T-helper 1 cell treated with Interleukin-12 subunit alpha and Interleukin-12 subunit beta and Interleukin-4 antibody, amounts not matched to agents 30 μg/mL and 1 μg/mL, for 36 hours (primary cell): ENCODE results near the gene PARD6G.
"Not testable (repeated sequence)": the region's sequence is repeated elsewhere in the genome, so short reads cannot be mapped to it uniquely, and the experiment has no call there.

Source experiments
- H3K27ac Mint-ChIP-seq: one replicate; pipeline ENCODE4 v1.8.0; 2021; ENCODE audit warnings: mild to moderate bottlenecking, mixed read lengths
- H3K27me3 Mint-ChIP-seq: one replicate; pipeline ENCODE4 v1.8.0; 2021; ENCODE audit warnings: low read depth, mixed read lengths
- H3K36me3 Mint-ChIP-seq: one replicate; pipeline ENCODE4 v1.8.0; 2021; ENCODE audit warnings: low read depth, mixed read lengths
- H3K4me1 Mint-ChIP-seq: one replicate; pipeline ENCODE4 v1.8.0; 2021; ENCODE audit warnings: low read depth, mixed read lengths
- H3K4me3 Mint-ChIP-seq: one replicate; pipeline ENCODE4 v1.8.0; 2021; ENCODE audit warnings: mild to moderate bottlenecking, moderate library complexity, mixed read lengths
- H3K9me3 Mint-ChIP-seq: one replicate; pipeline ENCODE4 v1.8.0; 2021; ENCODE audit warnings: mixed read lengths

Gene PARD6G

DNA sequence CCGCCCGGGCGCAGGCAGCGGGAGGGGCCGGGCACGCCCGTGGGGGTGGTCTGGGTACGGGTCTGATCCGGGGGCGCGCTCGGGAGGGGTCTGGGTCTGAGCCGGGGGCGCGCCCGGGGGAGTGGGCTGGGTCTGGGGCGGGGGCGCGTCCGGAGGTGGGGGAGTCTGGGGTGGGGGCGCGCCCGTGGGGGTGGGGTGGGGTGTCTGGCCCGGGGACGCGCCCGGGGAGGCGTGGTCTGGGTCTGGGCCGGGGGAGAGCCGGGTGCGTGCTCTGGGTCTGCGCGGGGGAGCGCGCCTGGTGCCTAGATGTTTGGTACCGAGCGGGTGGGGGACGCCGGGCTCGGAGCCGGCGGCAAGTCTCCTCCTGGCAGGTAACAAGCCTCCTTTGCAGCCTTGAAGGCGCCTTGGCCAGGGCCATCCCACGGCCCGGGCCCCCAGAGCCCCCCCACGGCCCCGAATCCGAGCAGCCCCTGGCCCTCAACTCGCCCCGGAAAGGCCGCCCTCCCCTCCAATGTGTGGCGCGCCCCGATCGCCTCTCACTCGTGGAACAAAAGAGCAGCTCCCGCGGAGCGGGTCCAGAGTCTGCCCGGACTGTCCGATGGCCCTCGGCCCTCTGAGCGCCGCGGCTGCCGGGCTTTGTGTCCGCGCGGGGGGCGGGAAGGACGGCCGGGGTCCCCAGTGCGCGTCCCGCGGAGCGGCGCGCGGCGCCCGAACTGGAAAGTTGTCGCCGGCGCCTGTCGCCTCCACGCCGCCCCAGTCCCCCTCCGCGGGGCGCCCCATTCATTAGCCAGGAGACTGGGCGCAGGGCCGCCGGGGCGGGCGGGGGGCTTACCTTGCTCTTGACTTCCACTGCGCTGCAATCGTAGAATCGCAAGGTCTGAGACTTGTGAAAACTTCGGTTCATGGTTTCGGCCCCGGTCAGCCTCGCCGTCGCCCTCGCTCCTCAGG lies 595 bp downstream of the PARD6G start:
- H3K4me1 Mint-ChIP-seq = no peaks in the 10 kb centered on the region
- H3K4me3 Mint-ChIP-seq = no peak overlapping the region
- H3K9me3 Mint-ChIP-seq = no peaks in the 10 kb centered on the region
- H3K27me3 Mint-ChIP-seq = peaks cover 57% of the 10 kb centered on the region
- H3K36me3 Mint-ChIP-seq = no peaks in the 10 kb centered on the region
- H3K27ac Mint-ChIP-seq = no peak overlapping the region

DNA sequence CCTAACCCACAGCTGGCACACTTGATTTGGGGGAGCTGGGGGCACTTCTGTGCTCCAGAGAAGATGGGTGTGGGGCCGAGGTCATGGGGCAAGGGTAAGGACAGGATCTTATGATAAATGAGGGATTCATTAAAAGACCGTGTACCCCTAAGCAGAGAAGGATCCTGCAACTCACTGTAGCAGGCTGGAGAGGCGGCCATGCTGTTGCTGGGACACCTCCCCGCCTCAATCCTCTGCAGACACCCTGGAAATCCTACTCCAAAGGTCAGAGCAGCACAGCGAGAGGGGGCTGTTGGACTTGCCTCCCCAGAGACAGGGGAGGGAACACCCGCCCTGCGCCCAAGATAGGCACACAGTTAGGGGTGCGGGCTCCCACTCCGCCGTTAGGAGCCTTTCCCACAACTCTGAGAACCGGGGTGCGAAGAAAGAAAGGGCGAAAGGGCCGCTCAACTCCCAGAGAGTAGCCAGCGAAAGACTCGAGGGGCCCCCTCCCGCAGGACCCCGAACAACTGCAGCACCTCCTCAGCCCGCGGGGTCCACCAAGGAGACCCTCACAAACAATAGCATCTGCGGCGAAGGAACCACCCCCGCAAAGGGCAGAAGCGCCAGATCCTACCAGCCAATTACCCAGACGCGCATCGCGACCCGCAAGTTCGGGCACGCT lies 1.4 kb downstream of the PARD6G start:
- Mint-ChIP-seq H3K9me3 (no peaks in the 10 kb centered on the region), H3K4me3 (peak overlapping the region; percentile 56), H3K36me3 (no peaks in the 10 kb centered on the region), H3K4me1 (no peaks in the 10 kb centered on the region), H3K27ac (no peak overlapping the region), H3K27me3 (peaks cover 57% of the 10 kb centered on the region)

DNA sequence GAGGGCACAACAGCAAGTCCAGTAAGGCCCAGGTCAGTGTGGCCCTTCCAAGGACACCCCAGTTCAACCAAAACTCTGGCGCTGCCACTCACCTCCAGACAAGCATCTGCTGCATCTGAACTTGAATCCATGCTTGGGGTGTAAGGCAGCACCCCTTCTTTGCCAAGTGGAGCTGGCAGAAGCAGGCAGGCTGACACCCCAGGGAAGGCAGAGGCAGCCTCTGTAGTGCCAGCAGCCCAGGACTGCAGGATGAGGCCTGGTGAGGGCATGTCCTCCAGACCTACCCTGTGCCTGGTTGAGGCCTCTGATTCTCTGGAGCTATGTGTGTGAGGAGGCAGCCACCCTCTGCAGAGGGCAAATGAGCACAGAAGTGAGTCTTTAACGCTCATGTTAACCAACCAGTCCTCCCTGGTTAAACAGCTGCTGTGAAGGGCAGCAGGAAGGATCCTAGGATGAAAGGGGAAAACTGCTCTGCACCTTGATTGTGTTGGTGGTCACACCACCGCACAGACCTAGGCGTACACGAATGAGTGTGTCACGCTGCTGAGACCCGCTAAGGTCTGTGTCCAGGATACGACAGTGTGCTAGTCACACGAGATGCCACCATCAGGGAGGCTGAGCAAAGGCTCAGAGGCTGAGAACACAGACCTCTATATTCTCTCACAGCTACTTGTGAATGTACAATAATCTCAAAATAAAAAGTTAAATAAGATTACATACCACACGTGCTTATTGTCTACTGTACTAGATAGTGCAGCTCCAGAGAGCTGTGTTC lies 2.2 kb downstream of the PARD6G start:
- H3K27me3 Mint-ChIP-seq = peaks cover 52% of the 10 kb centered on the region
- peak overlapping the region; percentile 56 for H3K4me3 Mint-ChIP-seq
- H3K9me3 Mint-ChIP-seq = no peaks in the 10 kb centered on the region
- no peaks in the 10 kb centered on the region for H3K36me3 Mint-ChIP-seq
- H3K4me1 Mint-ChIP-seq = no peaks in the 10 kb centered on the region
- H3K27ac Mint-ChIP-seq = no peak overlapping the region

DNA sequence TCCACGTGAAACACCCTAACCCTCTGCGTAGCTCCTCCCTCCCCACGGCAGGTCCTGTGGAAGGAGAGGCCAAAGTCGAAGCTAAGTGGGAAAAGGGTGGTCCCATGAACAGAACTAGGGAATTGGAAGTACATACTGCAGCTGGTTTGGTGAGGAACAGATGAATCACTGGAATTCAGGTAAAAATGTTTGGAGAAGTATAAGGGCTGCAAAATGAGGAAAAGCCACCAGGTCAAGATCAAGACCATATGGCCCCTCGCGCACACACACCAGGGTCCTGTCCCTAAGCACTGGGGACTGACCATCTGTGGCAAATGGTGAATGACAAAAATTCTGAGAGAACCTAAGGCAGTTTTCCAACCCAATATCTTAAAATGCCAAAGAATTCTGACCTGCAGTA lies 3.1 kb downstream of the PARD6G start:
- Mint-ChIP-seq H3K4me3 (no peak overlapping the region), H3K4me1 (no peaks in the 10 kb centered on the region), H3K27ac (no peak overlapping the region), H3K9me3 (no peaks in the 10 kb centered on the region), H3K27me3 (peaks cover 43% of the 10 kb centered on the region), H3K36me3 (no peaks in the 10 kb centered on the region)

DNA sequence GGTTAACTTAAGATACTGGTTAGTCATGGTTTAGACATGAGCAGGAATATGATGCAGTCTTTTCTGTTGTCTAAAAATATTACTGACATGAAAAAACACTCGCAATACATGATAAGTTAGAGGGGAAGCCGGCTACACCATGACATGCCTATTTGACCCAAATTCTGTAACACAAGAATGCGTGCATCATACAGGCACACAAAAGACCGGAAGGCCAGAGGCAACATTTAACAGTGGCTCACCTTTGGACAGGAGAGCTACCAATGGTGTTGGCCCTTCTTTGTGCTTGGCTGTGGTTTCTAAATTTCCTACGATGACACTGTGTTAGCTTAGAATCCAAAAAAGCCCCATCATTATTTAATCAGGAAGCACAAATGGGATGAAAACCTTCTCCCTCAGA lies 4.1 kb downstream of the PARD6G start:
- no peaks in the 10 kb centered on the region for H3K9me3 Mint-ChIP-seq
- H3K27ac Mint-ChIP-seq = no peak overlapping the region
- H3K36me3 Mint-ChIP-seq = no peaks in the 10 kb centered on the region
- no peak overlapping the region for H3K4me3 Mint-ChIP-seq
- H3K27me3 Mint-ChIP-seq = peaks cover 33% of the 10 kb centered on the region
- H3K4me1 Mint-ChIP-seq = no peaks in the 10 kb centered on the region

DNA sequence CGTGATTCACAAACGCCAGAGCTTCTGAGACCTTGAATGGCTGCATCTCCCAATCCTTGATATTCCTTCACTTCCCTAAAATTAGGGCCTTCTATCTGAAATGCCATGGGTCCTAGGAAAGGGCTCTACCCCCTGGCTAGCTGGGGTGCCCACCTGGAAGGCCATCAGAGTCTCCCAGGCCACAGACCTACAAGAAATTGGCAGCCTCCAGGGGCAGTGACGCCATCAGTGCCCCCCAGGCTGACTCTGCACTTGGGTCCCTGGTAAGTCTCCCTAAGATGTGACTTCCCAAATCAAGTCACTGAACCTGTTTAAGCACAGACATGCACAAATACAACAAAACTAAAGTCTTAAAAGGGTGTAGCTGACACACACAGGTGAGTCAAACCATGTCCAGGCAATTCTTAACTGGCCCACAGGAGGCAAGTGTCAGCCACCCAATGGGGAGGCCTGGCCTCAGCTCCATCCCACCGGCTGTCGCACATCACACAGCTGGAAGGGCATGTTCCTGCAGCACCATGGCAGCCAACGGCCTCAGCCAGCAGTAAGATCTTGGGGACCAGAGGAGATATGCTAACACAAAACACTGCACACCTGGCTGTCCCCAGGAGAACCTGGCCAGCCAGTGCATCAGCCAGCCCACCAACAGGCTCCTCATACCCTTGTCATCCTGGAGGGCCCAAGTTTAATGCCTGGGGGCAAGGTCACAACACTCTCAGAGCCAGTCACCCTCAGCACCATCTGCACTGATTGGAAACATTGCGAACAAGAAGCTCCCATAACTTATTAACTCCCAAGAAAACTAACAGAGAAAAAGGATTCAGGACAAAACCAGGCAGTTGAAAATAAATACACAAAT lies 5.2 kb downstream of the PARD6G start:
- Mint-ChIP-seq H3K4me1 (no peaks in the 10 kb centered on the region), H3K27me3 (peaks cover 26% of the 10 kb centered on the region), H3K4me3 (no peak overlapping the region), H3K9me3 (no peaks in the 10 kb centered on the region), H3K27ac (no peak overlapping the region), H3K36me3 (no peaks in the 10 kb centered on the region)

DNA sequence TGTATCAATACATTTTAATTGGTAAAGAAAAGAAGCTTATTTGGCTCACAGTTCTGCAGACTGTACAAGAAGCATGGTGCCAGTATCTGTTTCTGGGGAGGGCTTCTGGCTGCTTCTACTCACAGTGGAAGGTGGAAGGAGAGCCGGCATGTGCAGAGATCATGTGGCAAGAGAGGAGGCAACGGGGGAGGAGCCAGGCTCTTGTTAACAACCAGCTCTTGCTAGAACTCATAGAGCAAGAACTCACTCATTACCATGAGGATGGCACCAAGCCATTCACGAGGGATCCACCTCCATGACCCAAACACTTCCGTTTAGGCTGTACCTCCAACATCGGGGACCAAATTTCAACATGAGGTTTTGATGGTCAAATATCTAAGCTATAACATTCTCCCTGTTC lies 7.5 kb downstream of the PARD6G start:
- Mint-ChIP-seq H3K4me3 (no peak overlapping the region), H3K27me3 (peaks cover 20% of the 10 kb centered on the region), H3K4me1 (no peaks in the 10 kb centered on the region), H3K9me3 (no peaks in the 10 kb centered on the region), H3K36me3 (no peaks in the 10 kb centered on the region), H3K27ac (no peak overlapping the region)

DNA sequence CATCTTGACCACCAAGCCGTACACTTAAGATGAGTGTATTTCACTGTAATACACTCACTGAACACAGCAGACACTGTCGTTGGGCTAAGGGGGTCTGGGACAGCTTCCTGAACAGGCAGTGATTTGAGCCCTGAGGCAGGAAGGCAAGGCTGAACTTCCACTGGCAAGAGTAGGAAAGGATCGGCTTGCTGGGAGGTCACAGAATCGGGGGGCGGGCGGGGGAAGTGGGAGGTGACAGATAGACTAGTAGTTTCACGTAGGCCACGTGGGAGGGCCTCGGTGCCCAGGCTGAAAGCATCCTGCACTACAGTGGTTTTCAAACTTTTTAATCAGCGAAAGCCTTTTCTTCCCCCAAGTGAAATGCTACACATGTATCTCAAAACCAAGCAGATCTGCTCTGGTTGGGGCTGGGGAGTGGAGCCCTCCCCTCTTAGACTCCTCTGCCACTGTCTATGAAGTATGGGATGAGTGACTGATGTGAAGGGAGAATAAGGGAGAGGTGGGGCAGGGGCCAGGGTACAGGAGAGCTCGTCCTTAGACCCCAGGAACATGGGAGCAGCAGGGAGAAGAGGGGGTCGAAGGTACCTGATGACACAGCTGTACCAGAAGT lies 8.6 kb downstream of the PARD6G start:
- Mint-ChIP-seq H3K27me3 (peaks cover 14% of the 10 kb centered on the region), H3K27ac (no peak overlapping the region), H3K36me3 (no peaks in the 10 kb centered on the region), H3K4me1 (no peaks in the 10 kb centered on the region), H3K9me3 (no peaks in the 10 kb centered on the region), H3K4me3 (no peak overlapping the region)

DNA sequence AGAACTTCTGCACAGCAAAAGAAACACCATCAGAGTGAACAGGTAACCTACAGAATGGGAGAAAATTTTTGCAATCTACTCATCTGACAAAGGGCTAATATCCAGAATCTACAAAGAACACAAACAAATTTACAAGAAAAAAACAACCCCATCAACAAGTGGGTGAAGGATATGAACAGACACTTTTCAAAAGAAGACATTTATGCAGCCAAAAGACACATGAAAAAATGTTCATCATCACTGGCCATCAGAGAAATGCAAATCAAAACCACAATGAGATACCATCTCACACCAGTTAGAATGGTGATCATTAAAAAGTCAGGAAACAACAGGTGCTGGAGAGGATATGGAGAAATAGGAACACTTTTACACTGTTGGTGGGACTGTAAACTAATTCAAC lies 9.8 kb downstream of the PARD6G start:
- not testable (repeated sequence) for H3K4me1 Mint-ChIP-seq, H3K36me3 Mint-ChIP-seq, H3K9me3 Mint-ChIP-seq, H3K27ac Mint-ChIP-seq, H3K27me3 Mint-ChIP-seq, H3K4me3 Mint-ChIP-seq

DNA sequence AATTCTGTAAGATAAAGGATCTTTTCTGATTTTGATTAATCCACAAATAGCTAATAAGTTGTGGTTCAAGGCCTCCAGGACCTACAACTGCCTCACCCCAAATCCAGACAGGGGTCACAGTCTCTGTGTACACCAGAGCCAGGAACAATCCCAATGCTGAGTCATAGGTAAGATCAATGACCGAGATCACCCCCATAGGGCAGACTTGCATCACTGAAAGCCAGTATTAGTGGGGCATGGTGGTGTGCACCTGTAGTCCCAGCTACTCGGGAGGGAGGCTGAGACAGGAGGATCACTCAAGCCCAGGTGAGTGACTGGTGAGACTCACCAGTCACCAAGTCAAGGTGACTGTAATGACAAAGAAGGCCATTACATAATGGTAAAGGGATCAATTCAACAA lies 12.9 kb downstream of the PARD6G start:
- Mint-ChIP-seq H3K36me3 (no peaks in the 10 kb centered on the region), H3K4me1 (no peaks in the 10 kb centered on the region), H3K9me3 (no peaks in the 10 kb centered on the region), H3K27ac (no peak overlapping the region), H3K4me3 (no peak overlapping the region), H3K27me3 (peaks cover 8% of the 10 kb centered on the region)

DNA sequence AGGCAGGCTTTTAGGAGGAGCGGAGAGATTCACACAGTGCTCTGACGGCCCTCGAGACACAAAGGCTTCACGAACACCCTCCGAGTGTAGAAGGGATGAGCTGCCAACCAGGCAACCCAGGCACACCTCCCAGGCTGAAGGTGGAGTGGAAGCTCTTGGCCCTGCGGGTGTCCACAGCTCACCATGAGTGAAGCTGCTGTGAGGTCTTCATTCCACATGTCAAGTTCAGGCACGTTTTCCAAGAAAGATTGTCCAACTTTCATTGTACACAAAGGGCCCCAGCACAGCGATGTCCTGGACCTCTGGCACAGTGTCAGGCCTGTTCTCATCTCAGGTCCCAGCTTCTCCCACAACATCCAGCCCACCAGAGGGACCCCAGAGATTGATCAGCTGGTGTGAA lies 13.4 kb downstream of the PARD6G start:
- no peaks in the 10 kb centered on the region for H3K9me3 Mint-ChIP-seq
- no peak overlapping the region for H3K4me3 Mint-ChIP-seq
- no peaks in the 10 kb centered on the region for H3K36me3 Mint-ChIP-seq
- no peaks in the 10 kb centered on the region for H3K4me1 Mint-ChIP-seq
- H3K27ac Mint-ChIP-seq = no peak overlapping the region
- H3K27me3 Mint-ChIP-seq = peaks cover 8% of the 10 kb centered on the region

DNA sequence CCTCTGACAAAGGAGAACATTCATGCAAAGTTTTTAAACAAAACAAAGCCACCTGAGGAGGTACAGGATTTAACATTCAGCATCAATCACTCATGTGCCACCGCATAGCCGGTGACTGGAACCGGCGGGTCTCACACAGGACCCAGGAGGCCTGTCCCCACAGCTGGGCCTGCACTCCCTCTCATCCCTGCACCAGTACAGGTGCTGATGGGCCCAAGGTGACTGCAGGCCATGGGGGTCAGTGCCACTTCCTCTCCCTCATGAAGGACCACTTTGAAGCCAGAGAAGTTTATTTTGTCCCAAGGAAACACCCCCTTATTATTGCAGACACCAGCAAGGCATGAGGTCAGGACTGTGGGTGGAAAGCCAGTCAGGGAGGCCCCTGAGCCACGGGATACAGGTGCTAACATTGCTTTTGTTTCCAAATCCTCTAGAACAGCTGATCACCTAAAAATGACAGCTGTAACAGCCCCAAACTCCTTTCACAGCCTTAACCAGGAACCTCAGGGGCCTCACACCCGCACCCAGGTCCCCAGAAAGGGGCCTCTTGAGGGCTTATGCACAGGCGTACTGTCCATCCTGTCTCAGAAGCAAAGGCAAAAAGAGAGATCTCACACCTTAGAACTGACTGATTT lies 14.0 kb downstream of the PARD6G start:
- Mint-ChIP-seq H3K4me1 (no peaks in the 10 kb centered on the region), H3K27me3 (peaks cover 8% of the 10 kb centered on the region), H3K9me3 (no peaks in the 10 kb centered on the region), H3K4me3 (no peak overlapping the region), H3K36me3 (no peaks in the 10 kb centered on the region), H3K27ac (no peak overlapping the region)

DNA sequence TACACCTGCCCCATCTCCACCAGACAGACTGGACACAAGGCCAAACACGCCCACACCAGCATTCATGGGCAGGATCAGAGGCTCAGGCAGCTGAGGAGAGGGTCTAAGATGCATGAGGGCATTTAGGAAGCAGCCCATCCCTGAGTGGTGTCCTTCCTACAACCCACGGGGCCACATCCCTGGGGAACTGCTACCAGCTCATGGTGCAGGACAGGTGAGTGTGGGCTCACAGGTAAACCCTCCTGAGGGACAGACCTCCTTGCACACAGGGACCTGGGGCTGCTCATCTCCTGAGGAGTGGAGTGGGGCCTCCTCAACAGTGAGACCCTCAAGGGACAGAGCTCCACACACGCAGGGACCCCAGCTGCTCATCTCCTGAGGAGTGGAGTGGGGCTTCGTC lies 14.6 kb downstream of the PARD6G start:
- Mint-ChIP-seq H3K27ac (no peak overlapping the region), H3K36me3 (no peaks in the 10 kb centered on the region), H3K27me3 (peaks cover 8% of the 10 kb centered on the region), H3K9me3 (no peaks in the 10 kb centered on the region), H3K4me3 (no peak overlapping the region), H3K4me1 (no peaks in the 10 kb centered on the region)
